GM21619 (cell line): ENCODE measurements around the gene BACH2.
"Not testable (repeated sequence)": the region's sequence is repeated elsewhere in the genome, so short reads cannot be mapped to it uniquely, and the experiment has no call there.

Experiments
- ATAC-seq: cut with Tn5 transposase; IDR thresholded peaks from one replicate; pipeline ENCODE4 v1.9.1; 2021; ENCODE audit not compliant: unreplicated experiment

BACH2 gene

GRCh38 chr6:89917801-89918366 is 378.8 kb downstream of the BACH2 start:
- ATAC-seq = no peak

DNA sequence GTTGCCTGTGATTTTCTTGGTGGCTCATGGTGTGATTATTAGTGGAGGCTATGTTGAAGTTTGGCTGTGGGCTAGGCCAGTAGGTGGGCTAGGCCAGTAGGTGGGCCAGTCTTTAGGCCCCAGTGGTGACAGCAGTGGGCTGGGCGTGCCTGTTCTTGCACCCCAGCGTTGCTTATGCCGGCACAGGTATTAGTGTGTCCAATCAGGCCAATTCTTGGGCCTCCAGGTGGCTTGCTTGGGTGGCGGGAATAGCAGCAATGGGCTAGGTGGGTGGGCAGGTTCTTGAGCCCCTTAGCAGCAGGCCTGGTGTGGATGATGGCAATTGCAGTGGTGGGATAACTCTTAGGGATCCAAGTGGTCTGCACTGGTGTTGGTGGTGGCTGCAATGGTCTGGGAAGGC is 379.4 kb downstream of the BACH2 start:
- ATAC-seq = no peak

DNA sequence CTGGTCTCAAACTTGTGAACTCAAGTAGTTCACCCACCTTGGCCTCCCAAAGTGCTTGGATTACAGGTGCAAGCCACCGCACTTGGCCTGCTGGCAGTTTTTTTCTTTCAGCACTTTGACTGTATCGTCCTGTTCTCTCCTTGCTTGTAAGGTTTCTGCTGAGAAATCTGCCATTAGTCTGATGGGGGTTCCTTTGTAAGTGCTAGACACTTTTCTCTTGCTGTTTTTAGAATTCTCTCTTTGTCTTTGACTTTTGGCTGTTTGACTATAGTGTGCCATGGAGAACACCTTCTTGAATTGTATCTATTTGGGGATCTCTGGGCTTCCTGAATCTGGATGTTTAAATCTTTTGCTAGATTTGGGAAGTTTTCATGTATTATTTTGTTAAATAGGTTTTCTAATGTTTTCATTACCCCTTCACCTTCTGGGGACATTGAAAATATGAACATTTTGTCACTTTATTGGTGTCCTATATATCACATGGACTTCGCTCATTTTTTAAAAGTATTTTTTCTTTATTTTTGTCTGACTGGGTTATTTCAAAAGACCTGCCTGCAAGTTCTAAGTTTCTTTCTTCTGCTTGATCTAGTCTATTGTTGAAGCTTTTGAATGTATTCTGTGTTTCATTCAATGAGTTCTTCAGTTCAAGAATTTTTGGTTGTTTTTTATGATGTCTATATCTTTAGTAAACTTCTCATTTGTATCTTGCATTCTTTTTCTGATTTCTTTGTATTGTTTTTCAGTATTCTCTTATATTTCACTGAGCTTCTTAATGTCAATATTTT is 380.3 kb downstream of the BACH2 start:
- ATAC-seq = no peak

GRCh38 chr6:89910902-89911240 is 385.8 kb downstream of the BACH2 start:
- no peak for ATAC-seq

GRCh38 chr6:89910001-89910901 is 386.4 kb downstream of the BACH2 start:
- ATAC-seq = not testable (repeated sequence)

DNA sequence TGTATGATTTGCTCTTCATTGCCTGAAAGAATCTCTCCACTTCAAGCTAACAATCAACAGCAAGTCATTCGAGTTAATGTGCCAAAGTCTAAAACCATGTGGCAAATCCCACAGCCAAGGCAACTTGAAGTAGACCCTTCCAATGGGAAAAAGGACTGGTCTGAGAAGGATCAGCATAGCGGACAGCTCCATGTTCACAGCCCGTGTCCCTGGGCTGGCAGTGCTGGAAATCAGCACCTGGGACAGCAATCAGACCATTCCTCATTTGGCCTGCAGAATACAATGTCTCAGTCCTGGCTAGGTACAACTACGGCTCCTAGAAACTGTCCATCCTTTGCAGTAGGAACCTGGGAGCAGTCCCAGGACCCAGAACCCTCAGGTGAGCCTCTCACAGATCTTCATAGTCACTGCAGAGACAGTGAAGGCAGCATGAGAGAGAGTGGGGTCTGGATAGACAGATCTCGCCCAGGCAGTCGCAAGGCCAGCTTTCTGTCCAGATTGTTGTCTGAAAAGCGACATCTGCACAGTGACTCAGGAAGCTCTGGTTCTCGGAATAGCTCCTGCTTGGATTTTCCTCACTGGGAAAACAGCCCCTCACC is 401.3 kb downstream of the BACH2 start:
- ATAC-seq = no peak

- ATAC-seq = no peak
Measured at GRCh38 chr6:89894169-89894568, 402.5 kb downstream of the BACH2 start, which contains the start of gene GJA10. TSS of gene GJA10 (plus strand) at chr6:89894469. CDS start at chr6:89894469, 0 bp downstream.

DNA sequence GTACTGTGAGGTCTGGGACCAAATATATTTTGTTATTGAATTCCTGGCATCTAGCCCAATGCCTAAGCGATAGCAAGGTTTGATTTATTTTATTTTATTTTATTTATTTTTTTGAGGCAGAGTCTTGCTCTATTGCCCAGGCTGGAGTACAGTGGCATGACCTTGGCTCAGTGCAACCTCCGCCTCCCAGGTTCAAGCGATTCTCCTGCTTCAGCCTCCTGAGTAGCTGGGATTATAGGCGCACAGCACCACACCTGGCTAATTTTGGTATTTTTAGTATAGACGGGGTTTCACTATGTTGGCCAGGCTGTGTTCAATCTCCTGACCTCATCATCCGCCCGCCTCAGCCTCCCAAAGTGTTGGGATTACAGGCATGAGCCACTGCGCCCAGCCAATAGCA is 404.1 kb downstream of the BACH2 start:
- not testable (repeated sequence) for ATAC-seq

GRCh38 chr6:89890845-89891528 is 405.7 kb downstream of the BACH2 start:
- not testable (repeated sequence) for ATAC-seq

DNA sequence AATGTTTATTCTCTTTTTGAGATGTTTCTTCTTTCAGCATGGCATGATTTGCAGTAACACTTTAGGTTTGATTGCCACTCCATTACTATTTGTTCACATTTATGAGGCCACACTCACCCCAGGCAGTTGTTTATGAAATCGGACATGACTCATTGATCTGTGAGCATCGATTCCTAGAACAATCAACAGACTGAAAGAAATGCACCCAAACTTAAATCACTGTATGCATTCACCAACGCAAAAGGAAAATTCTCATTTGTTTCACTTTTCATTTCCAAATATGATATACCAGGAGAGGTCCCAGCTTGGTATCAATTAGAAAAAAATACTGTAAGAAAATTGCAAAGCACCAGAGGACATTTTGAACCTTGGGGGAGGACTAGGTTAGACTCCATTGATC is 407.8 kb downstream of the BACH2 start:
- no peak for ATAC-seq

- no peak for ATAC-seq
Measured at GRCh38 chr6:89888138-89888514, 408.5 kb downstream of the BACH2 start.

GRCh38 chr6:89887452-89888137 is 409.0 kb downstream of the BACH2 start:
- no peak for ATAC-seq

GRCh38 chr6:89886378-89887120 is 410.1 kb downstream of the BACH2 start:
- ATAC-seq = no peak
